T-helper 22 cell (primary cell): ENCODE results near the gene SDR9C7.

Source experiments
- DNase-seq: peaks from one replicate; pipeline ENCODE4 v3.0.0-alpha.2; 2020; ENCODE audit warnings: low read depth

The SDR9C7 gene

GRCh38 chr12:56877195-56878009, 56.8 kb downstream of the SDR9C7 start:
- DNase-seq: no peak

DNA sequence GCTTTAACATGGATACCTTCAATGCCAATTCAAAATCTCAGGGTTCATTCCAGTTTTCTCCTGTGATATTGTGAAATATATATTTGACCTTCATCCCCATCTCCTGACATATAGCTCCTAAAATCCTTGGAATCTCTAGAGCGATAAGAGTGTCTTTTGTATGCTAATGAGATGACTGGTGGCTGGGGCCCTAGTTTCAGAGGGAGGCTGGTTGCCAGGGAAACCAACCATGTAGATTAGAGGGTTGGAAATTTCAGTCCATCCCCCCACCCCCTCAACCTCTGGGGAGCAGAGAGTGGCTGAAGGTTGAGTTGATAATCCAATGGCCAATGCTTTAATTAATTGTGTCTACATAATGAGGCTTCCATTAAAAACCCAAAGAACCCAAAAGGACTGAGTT, 59.4 kb downstream of the SDR9C7 start:
- DNase-seq: no peak

DNA sequence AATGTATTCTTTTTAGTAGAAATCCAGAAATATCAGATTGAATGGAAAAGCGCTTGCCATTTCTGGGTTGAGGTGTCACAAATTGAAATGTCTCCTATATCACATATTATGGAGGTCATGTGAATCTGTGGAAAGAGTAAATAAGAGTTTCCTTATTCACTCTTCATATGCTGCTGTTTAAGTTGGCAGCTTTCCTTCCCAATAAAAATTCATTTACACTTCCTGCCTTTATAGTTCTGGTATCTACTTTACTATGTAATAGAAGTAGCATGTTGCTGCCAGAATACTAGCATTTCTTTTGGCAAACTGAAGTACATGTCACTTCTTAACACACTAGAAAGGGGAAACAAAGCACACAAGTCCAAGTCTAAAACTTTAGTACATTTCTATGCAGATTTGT, 60.8 kb downstream of the SDR9C7 start:
- DNase-seq: no peak
